Natural killer cell (primary cell): ENCODE data around the gene ADAM22. TPM values are rescaled to one million over a fixed set of nuclear protein-coding genes. Genes with fewer than 3 reads are reported as not detected.

ENCODE experiments used
- ATAC-seq, 3 donors: fragments of 150-1000 bp in 2 of 3; fragments of 200-7000 bp in 1 of 3; cut with Tn5 transposase; 1 replicate in 1 of 3; 2 replicates in 2 of 3; pipeline ENCODE4 v1.10.0; 2021; ENCODE audit warnings: mild to moderate bottlenecking in 2 of 3, moderate library complexity in 2 of 3
- DNase-seq, 2 donors: peaks; one replicate each; pipeline versions ENCODE4 v3.0.0 to v3.0.0-alpha.2; 2013 to 2021; ENCODE audit warnings: mixed read lengths in 1 of 2
- H3K27ac ChIP-seq: one replicate; pipeline ENCODE4 v1.5.1; 2013; ENCODE audit warnings: mild to moderate bottlenecking, low read length
- H3K27me3 ChIP-seq: one replicate; pipeline ENCODE4 v1.6.1; 2013; ENCODE audit warnings: low read length; ENCODE audit not compliant: control insufficient read depth, insufficient read depth
- H3K36me3 ChIP-seq: one replicate; pipeline ENCODE4 v1.6.1; 2013; ENCODE audit warnings: low read length; ENCODE audit not compliant: control insufficient read depth, insufficient read depth
- H3K4me1 ChIP-seq: one replicate; pipeline ENCODE4 v1.6.1; 2013; ENCODE audit warnings: low read length; ENCODE audit not compliant: control insufficient read depth, insufficient read depth
- H3K4me3 ChIP-seq: one replicate; pipeline ENCODE4 v1.5.1; 2013; ENCODE audit warnings: low read length
- H3K9me3 ChIP-seq: one replicate; pipeline ENCODE4 v1.6.1; 2013; ENCODE audit warnings: low read length; ENCODE audit not compliant: control insufficient read depth, insufficient read depth
- H3K27ac Mint-ChIP-seq, 2 donors: one replicate each; pipeline ENCODE4 v1.8.0; 2022; ENCODE audit warnings: mild to moderate bottlenecking in 2 of 2, mixed read lengths in 2 of 2, moderate library complexity in 1 of 2
- H3K27me3 Mint-ChIP-seq, 2 donors: one replicate each; pipeline ENCODE4 v1.8.0; 2022; ENCODE audit warnings: low read depth in 2 of 2, mixed read lengths in 2 of 2
- H3K36me3 Mint-ChIP-seq: one replicate; pipeline ENCODE4 v1.8.0; 2022; ENCODE audit warnings: mixed read lengths
- H3K4me1 Mint-ChIP-seq, 2 donors: one replicate each; pipeline ENCODE4 v1.8.0; 2022; ENCODE audit warnings: mixed read lengths in 2 of 2
- H3K4me3 Mint-ChIP-seq: one replicate; pipeline ENCODE4 v1.8.0; 2022; ENCODE audit warnings: mild to moderate bottlenecking, moderate library complexity, mixed read lengths
- H3K9me3 Mint-ChIP-seq, 2 donors: one replicate each; pipeline ENCODE4 v1.8.0; 2022; ENCODE audit warnings: mixed read lengths in 2 of 2
- WGBS: methylation state at CpG from one replicate; pipeline ENCODE4 v1.1.7; 2013; ENCODE audit warnings: missing lambda C conversion rate; ENCODE audit not compliant: insufficient coverage; 5-methylcytosine and 5-hydroxymethylcytosine counted together
- intact Hi-C: fragments of 100-400 bp; cut with micrococcal nuclease; formaldehyde crosslinking; loops from one replicate; pipeline ENCODE4 v1.14.2; 2022
- total RNA-seq, 4 donors: library from RNA; stranded (reverse); fragments of 120-200 nt in 1 of 4; gene quantifications; one replicate each; pipeline versions ENCODE4 v1.2.3 to v1.2.4, GENCODE V29; 2013 to 2022
- TF ChIP-seq, protein P1 (sequence below): fragments of 200-600 bp; IDR thresholded peaks from one replicate; pipeline ENCODE4 v1.8.0; 2022; ENCODE audit warnings: antibody characterized with exemption

The ADAM22 gene
- total RNA-seq, 3 donors from 2014 or later (not counting 1 experiment from before 2014, with no cell fraction given): 3.0 to 5.4 (median 3.7) TPM

DNA sequence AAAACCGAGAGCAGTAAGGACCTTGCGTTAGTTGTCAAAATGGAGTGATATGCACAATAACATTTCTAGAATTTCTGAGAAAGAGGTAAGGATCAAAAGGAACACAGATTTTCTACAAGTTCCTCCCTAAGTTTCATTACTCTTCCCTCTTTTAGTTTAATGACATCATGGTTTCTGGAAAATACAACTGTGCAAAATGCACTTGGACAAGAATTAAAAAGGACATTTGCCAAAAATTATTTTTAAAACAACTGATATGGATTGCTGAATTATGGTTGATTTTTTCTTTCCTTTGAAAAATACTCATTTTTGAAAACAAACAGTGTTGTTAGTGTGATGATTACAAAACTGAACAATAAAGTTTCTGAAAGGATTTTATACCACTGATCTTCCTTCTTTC is 233.7 kb downstream of the ADAM22 start:
- Histone ChIP-seq H3K4me3 (no peak overlapping the region), H3K9me3 (no peaks in the 10 kb centered on the region), H3K27ac (no peak overlapping the region), H3K27me3 (no peaks in the 10 kb centered on the region), H3K4me1 (no peaks in the 10 kb centered on the region), H3K36me3 (no peaks in the 10 kb centered on the region)
- Mint-ChIP-seq H3K36me3 (no peaks in the 10 kb centered on the region), H3K4me1 (no peaks in the 10 kb centered on the region), H3K27ac (no peak overlapping the region), H3K27me3 (no peaks in the 10 kb centered on the region), H3K4me3 (no peak overlapping the region), H3K9me3 (no peaks in the 10 kb centered on the region)
- TF ChIP-seq, protein P1, sequence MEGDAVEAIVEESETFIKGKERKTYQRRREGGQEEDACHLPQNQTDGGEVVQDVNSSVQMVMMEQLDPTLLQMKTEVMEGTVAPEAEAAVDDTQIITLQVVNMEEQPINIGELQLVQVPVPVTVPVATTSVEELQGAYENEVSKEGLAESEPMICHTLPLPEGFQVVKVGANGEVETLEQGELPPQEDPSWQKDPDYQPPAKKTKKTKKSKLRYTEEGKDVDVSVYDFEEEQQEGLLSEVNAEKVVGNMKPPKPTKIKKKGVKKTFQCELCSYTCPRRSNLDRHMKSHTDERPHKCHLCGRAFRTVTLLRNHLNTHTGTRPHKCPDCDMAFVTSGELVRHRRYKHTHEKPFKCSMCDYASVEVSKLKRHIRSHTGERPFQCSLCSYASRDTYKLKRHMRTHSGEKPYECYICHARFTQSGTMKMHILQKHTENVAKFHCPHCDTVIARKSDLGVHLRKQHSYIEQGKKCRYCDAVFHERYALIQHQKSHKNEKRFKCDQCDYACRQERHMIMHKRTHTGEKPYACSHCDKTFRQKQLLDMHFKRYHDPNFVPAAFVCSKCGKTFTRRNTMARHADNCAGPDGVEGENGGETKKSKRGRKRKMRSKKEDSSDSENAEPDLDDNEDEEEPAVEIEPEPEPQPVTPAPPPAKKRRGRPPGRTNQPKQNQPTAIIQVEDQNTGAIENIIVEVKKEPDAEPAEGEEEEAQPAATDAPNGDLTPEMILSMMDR: no peak
- ATAC-seq (no peak), DNase-seq (no peak)
- no CpG with 5 or more reads among the region's 2 CpGs for WGBS
- intact Hi-C loops: no loop called here

DNA sequence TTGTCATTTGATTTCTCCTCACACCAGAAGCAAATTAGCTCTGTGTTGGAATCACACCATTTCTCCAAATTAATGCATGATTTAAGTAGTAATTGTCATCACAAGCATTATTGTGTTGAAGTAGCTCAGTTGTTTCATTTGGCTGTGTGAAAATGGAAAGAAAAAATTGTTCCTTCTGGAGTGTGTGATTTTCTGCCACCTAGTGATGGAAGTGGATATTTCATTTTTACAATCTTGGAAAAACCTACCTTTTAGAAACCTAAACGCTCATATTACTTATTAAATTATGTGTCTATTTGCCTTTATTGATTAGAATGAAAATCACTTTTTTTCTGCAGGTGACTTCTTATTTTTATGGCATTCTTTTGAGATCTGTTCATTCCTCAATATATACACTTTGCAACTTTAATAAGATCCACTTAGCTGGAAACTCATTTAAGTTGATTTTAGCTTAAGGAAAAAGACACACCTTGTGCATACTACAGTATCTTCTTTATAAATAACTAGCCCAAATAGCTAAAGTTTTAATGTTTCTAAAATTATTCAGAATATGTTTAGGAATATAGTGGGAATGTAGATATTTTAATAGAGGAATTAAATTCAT is 235.8 kb downstream of the ADAM22 start:
- no CpG with 5 or more reads among the region's 1 CpG for WGBS
- Histone ChIP-seq H3K27ac (no peak overlapping the region), H3K36me3 (no peaks in the 10 kb centered on the region), H3K4me1 (no peaks in the 10 kb centered on the region), H3K4me3 (no peak overlapping the region), H3K9me3 (no peaks in the 10 kb centered on the region), H3K27me3 (no peaks in the 10 kb centered on the region)
- H3K9me3 Mint-ChIP-seq: no peaks in the 10 kb centered on the region
- H3K27me3 Mint-ChIP-seq: no peaks in the 10 kb centered on the region
- no peak for ATAC-seq
- no peak overlapping the region for H3K4me3 Mint-ChIP-seq
- TF ChIP-seq, protein P1: peak; percentile 55
- no peaks in the 10 kb centered on the region for H3K36me3 Mint-ChIP-seq
- H3K27ac Mint-ChIP-seq: no peak overlapping the region
- intact Hi-C loops: no loop called here
- no peaks in the 10 kb centered on the region for H3K4me1 Mint-ChIP-seq
- peak in 1 of 2 donors; percentile 19 for DNase-seq

DNA sequence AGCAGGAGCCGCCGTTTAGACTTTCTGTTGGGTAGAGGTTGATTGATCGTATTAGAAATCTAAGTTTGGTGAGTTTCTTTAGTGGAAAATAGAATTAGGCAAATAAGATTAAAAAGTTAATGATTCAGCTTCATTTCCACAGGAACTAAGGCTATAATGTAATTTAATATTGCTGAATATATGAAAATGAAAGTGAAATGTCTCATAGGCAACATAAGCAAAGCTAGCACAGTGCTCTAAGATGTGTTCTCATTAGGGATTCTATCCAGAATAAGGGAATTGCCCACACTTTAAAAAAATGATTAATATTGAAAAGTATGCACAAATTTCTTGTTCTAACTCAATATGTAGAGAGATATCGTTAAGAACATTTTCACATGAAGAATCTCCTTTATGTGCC is 238.8 kb downstream of the ADAM22 start:
- Mint-ChIP-seq H3K9me3 (no peaks in the 10 kb centered on the region), H3K4me3 (no peak overlapping the region), H3K36me3 (no peaks in the 10 kb centered on the region), H3K27ac (no peak overlapping the region), H3K4me1 (no peaks in the 10 kb centered on the region), H3K27me3 (no peaks in the 10 kb centered on the region)
- Histone ChIP-seq H3K27me3 (no peaks in the 10 kb centered on the region), H3K36me3 (no peaks in the 10 kb centered on the region), H3K4me3 (no peak overlapping the region), H3K4me1 (no peaks in the 10 kb centered on the region), H3K9me3 (no peaks in the 10 kb centered on the region), H3K27ac (no peak overlapping the region)
- TF ChIP-seq, protein P1: no peak
- 95% methylated on average over 4 of the region's 4 CpGs for WGBS
- no peak for ATAC-seq
- no peak for DNase-seq
- intact Hi-C loops: no loop called here

DNA sequence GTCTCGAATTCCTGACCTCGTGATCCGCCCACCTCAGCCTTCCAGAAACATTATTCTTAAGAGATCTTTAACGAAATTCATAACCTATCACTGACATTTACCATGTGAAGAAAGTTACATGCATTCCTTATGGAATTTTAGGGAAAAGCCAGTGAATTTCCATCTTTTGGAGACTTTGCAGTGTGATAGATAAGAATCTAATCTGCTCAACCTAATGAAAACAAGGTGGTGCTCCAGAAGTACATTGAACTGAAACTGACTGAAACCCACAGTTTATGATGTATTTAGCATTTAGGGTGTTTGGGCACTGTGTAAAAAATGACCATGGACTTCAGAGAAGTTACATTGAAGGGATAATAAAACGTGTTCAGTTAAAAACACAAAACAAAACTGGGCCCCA is 242.1 kb downstream of the ADAM22 start:
- no peak for ATAC-seq
- Mint-ChIP-seq H3K27ac (no peak overlapping the region), H3K27me3 (no peaks in the 10 kb centered on the region), H3K4me1 (no peaks in the 10 kb centered on the region), H3K9me3 (no peaks in the 10 kb centered on the region), H3K36me3 (no peaks in the 10 kb centered on the region), H3K4me3 (no peak overlapping the region)
- Histone ChIP-seq H3K4me3 (no peak overlapping the region), H3K4me1 (no peaks in the 10 kb centered on the region), H3K36me3 (no peaks in the 10 kb centered on the region), H3K9me3 (no peaks in the 10 kb centered on the region), H3K27me3 (no peaks in the 10 kb centered on the region), H3K27ac (no peak overlapping the region)
- WGBS: 67% methylated on average over 1 of the region's 5 CpGs
- DNase-seq: no peak
- TF ChIP-seq, protein P1: no peak
- intact Hi-C loops: no loop called here
